AG20443 (cell line): ENCODE results near the gene ARHGAP30.
"Not testable (repeated sequence)": the region's sequence is repeated elsewhere in the genome, so short reads cannot be mapped to it uniquely, and the experiment has no call there.

Experiments
- DNase-seq: peaks from one replicate; pipeline ENCODE4 v3.0.0; 2012; ENCODE audit warnings: low spot score, mixed read lengths

Gene ARHGAP30

DNA sequence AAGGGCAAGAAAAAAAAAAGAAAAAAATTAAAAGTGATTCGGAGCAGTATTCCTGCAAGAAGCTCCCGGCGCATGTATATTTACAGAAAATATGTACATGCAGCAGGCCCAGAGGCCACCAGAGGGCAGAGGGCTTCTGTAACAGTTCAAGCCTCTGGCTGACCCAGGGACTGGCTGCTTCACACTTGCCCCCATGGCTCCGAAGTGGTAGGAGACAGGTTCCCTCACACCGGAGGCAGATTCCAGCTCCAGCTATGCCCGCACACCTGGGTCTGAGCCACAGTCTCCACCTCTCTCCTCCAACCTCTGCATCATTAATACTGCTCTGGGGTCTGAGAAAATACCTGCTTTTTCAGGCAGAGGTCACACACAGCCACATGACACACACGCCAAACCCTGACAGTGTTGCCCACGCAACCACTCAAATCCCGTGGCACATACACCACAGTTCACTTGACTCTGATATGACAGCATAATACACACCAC is 2.2 kb upstream of the ARHGAP30 start:
- DNase-seq, result peak; percentile 81

DNA sequence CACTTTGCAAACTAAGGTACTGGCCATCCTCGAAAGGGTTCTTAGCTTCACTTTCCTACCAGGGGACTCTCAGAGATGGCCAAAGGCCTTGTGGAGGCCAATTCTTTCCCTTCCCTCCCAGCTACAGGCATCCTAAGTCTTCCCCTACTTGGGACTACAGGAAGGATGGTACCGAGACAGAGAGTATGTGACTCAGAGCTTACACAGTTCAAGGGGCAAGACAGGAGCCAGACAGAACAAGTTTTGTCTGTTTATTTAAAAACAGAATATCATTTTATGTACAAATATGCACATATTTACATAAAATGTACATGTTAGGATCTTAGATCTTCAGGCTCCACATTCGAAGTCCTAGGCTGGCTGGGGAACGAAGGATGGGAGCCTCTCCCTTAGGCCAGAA is 1.1 kb upstream of the ARHGAP30 start:
- DNase-seq, result no peak

DNA sequence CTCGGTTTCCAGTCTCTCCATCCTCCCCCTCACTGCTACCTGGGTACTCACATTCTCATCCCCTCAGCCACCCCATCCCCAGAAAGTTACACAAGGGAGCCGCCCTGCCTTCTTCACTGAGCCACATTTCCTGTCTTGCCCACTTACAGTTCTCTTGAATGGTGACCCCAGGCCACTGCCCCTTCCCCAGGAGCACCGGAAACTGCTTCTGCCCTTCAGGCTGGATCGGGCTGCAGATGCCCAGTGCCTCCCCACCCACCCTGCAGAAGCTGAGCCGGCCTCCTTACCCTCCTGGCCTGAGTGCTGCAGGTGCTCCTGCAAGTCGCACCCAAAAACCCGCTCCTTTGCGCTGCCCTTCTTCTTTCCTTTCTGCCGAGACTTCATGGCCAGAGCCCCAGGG is 450 bp downstream of the ARHGAP30 start:
- no peak for DNase-seq

DNA sequence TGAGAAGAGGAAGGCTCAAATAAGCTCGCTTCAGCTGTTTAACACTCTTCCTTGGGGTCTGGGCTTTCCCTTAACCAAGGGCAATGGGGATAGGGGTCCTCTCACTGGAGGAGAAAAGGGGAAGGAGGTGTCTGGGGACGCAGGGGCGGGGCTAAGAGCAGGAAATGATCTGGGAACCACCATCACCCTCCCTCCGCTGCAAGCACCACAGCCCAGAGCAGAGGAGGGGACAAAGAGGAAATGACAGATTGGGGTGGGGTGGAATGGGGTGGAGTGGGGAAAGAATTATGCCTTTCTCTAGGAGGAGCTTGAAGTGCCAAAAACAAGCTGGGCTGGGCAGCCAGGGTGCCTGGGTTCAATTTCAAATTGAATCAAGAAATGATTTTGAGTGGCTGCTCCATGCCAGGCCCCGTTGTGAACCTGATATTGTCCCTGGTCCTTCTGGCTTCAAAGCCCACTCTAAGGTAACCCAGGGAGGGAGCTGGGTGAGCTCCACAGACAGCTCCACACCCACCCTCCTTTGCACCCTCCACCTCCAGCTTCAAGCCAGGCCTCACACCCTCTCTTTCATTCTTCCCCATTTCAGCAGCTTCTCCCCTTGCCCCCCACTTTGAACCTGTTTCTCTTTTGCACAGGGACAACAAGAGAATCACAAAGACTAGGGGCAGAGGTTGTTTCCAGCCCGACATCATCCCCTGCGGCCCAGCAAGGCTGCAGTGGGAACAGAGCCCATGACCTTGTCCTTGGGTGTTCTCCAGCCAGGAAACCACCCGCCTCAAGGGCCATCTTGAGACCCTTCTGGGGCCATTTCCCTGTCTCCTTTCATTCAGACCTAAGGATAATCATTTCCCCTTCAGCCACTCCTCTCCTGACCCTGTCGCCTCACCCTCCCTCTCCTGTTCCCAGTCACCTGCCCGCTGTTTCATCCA is 1.1 kb downstream of the ARHGAP30 start:
- DNase-seq, result peak; percentile 57

DNA sequence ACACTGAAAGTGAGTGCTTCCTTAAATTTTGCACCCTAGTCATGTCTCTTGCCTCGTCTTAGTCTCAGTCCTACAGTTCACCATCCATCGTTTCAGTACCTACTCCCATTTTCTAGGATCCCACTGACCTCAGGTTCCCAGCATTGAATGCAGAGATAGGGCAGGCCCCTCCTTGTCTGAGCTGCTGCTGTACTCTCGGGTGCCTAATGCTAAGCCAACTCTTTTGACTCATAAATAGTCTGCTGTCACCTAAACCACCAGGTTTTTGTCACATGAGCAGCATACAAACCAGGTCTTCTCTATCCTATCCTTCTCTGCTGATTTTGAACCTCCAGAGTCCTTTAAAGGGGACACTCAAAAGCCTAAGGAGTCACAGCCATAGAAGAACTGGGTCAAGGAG is 3.0 kb downstream of the ARHGAP30 start:
- DNase-seq, result no peak

DNA sequence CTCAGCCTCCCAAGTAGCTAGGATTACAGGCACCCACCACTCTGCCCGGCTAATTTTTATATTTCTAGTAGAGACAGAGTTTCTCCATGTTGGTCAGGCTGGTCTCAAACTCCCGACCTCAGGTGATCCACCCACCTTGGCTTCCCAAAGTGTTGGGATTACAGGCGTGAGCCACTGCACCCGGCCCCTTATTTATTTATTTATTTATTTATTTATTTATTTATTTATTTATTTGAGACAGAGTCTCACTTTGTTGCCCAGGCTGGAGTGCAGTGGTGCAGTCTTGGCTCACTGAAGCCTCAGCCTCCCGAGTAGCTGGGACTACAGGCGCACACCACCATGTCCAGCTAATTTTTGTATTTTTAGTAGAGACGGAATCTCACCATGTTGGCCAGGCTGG is 4.0 kb downstream of the ARHGAP30 start:
- not testable (repeated sequence) for DNase-seq

DNA sequence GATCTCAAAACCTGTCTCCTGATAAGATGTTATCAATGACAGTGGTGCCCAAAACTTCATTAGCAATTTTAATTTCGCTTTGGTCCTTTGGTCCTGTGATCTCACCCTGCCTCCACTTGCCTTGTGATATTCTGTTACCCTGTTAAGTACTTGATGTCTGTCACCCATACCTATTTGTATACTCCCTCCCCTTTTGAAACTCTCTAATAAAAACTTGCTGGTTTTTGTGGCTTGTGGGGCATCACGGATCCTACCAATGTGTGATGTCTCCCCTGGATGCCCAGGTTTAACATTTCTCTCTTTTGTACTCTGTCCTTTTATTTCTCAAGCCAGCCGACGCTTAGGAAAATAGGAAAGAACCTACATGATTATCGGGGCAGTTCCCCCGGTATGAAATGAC is 5.8 kb downstream of the ARHGAP30 start:
- DNase-seq, result not testable (repeated sequence)

DNA sequence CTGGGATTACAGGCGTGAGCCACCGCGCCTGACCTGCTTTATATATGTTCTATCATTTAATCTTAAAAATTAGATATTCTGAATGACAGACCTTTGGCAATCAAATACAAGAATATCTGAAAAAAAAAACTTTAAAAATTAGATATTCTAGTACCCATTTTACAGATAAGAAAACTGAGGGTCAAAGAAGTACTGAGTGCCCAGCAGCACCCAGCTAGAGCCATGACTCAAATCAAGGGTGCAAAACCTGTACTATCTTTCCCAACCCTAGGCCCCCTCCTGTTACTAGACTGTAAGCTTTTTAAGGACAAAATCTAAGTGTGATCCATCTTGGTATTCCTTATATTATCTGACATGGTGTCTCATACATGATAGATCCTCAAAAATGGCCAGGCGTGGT is 8.3 kb downstream of the ARHGAP30 start:
- no peak for DNase-seq

DNA sequence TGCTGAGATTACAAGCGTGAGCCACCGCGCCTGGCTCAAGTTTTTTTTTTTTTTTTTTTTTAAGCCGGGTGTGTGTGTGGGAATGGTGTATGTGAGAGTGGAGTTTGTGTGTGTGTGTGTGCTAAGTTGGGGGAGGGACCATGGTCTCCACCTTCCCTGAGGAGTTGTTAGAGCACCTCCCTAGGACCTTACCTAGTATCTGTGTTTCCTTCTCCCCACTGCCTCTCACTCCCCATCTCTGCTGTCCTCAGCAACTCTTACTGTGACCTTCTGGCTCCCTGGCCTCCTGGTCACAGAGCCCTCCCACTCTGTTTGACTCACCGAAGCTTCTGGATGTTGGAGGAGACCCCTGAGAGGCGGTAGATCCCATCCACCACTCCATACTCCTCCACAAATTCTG is 10.4 kb downstream of the ARHGAP30 start:
- no peak for DNase-seq

DNA sequence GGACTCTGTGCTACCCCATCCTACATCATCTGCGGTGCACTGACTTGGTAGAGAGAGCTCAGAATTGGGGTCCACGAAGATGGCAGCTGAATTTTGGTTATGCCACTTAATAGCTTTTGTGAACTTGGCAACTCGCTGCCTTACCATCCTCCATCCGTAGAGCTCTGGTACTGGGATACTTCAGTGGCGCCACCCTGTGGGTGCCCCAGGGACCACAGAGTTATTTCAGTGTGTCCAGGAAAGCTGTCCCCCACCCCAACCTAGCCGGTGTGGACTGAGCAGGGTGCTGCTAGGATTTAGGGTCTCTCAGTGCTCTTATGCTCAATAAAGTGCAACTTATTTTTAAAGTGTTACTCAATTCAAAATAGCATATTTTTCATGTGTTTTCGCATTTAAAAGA is 14.9 kb downstream of the ARHGAP30 start:
- no peak for DNase-seq

DNA sequence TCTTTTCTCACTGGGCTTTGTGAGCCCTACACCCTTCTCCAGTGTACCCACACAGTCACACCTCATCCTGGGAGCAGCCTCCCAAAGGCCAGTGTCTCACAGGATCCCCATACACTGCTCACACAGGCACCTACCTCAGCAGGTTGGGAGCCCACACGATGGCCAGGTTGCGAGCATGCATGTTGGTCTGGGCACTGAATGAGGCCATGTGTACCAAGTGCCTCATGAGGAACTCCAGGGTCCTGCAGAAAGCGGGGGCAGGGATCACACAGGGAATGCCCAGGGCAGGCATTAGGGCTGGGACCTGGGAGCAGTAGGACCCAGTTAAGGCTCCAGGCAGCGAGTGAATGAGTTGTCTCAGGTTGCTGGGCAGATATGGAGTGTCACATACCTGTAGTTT is 15.5 kb downstream of the ARHGAP30 start:
- no peak for DNase-seq

DNA sequence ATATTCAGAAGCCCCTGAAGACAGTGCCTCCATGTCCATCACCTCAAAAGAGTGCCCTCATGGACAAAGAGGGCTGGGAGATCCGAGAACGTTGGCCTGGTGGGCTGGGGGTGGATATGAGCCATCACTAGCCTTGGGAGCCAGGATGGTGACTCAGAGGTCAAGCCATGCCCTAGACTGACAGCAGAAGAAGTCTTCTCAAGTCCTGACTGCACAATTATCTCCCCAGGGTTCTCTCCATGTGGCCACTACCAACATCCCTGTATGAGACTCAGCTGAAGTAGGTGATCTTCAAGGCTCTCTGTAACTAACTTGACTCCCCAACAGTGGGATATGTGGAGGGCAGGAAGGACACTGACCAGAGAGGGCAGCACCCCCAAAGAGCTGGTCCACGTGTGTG is 16.8 kb downstream of the ARHGAP30 start:
- DNase-seq, result no peak

DNA sequence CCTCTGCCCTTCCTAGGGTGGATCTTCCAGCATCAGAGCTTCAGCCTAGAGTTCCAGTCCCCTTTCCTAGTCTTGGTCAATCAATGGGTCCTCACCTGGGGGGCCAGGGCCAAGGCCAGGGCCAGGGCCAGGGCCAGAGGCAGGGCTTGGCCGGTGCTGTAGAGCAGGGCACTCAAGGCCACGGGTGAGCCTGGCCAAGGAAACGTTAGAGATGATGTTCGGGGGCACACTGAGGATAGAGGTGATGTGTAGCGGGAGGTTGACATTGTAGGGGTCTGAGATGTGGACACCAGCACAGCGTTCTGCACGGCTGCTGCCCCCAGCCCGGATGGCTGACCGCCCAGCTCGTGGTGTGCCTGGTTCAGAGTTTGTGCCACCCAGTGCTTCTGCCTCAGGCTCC is 18.5 kb downstream of the ARHGAP30 start:
- DNase-seq, result no peak

DNA sequence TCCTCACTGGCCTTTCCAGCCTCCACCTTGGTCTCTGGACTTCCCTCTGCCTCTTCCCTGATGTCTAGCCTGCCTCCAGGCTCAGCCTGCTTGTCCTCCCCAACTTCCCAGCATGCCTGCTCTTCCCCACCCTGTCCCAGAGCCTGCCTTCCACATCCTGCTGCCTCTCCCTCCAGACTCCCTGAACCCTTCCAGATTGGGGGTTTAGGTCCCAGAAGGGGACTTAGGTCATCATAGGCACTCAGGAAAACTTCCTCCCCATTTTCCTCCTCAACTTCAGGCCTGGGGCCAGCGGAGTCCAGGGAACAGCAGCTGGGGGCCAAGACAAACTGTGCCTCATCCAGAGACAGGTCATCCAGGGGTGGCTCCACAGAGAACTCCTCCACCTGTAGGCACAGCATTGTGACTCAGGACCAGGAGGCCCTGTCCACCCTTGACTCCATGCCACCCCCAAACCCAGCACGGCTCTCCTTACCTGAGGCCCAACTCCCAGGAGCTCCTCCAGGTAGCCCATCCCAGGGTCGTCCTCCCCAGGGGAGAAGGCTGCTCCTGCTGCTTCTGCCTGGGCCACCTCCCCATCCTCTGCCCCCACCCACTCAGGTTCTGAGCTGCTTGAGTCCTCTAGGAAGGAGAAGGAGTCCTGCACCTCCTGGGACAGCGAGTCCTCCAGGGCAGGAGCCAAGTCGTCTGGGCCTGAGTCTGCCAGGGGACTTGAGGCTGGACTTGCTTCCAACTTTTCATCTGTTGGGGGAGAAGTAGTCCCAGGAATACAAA is 20.6 kb downstream of the ARHGAP30 start:
- DNase-seq, result no peak

DNA sequence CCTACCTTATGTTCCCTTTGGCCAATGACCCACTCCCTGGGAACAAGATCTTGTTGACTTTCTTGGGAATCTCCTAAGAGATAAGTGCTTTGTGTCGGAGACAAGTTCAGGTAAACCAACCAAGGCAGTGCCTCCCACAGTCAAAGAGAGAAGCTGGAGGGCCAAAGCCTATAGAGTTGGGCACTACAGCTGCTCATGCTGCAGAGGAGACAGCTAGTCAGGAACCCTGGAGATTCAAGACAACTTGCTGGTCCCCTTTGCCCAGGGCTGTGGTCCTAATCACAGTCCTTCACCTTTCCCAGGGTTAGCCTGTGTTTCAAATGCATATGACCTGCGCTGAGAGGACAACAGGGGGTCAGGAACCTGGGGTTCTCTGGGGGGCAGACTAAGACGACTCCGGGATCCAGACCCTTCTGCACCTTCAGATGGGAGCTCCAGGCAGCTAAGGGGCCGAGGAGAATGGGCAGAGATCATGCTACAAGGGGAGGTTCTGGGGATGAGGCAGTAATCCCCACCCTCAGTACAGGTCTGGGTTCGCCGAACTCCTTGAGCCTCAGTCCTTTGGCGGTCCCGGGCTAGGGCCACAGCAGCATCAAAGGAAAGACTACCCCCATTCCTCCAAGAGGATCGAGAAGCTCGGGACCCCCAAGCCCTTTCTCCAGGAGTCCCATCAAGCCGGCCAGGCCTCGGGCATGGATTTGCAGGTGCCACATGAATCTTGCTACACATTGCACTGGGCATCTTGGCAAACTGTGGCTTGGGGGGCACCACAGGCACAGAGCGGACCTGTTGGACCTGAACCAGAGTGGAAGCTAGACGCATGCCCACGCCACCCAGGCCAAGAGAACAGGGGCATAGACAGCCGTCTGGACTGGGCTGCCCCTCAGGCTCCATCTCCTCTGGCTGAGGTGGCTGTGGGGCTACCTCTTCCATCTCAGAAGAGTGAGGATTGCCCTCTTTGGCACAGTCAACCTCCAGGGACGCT is 22.0 kb downstream of the ARHGAP30 start:
- no peak for DNase-seq

DNA sequence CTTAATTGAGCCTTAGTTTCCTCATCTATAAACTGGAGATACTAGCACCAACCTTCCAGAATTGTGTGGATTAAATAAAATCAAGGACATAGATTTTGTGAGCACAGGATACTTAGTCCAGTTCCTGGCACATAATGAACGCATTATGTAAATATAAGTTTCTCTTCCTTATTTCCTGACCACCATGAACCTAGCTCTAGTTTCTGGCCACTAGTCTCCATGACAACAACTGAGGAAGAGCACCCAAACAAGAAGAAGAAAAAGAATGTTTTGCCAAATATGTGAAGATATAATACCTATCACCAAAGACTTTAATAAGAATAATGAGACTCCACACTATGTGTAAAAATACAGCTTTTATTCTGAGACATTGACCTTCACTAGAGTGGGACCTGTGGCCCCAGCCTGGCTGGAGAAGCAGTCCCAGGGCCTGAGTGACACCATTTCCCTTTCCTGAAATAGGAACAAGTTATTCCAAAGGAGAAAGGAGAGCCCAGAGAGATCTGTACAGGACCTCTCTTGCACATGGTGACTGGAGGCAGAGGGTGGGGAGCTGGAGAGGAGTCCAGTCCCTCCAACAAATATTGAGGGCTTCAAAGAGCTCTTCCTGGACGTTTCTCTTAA is 23.0 kb downstream of the ARHGAP30 start:
- no peak for DNase-seq

DNA sequence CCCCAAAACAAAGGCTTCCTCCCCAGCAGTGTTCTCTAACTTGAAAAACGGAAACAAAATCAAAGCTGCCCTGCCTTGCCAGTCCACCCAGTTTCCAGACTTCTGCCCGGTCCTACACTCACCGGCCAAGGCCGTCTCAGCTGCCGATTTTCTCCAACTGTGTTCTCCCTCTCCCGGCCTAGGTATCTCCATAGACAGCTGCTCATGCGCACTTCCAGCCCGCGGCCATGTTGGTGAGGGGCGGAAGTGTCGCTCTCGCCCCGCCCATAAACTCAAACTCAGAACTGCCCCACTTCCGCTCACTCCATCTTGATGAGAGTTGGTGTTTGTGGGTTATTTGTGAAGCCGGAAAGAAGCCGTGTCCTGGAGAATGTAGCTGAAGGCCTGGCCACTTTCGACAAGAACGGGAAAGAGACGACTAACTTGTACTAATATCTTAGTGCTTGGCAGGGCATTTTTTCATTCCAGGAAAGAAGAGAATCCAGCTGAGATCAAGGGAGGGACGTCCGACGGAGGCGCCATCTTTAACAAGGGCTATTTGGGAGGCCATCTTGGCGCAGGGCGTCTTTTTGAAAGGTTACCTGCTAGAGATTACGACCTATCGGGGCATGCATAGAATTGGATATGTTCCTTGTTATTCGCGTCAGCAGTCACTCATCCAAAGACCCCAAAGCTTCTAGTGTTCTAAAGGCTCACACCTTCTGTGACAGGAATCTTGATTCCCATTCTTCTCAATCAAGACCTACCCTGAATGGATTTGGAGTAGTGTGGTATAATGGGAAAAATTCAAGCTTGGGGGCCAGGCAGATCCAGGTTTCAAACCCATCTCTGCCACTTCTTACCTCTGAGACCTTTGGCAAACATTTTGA is 23.7 kb downstream of the ARHGAP30 start, which contains the start of gene USF1:
TSS of gene USF1 (minus strand) at position 242 of the 869 bp plus-strand sequence. CDS start 2,702 bp downstream, outside the sequence.
- peak; percentile 98 for DNase-seq

DNA sequence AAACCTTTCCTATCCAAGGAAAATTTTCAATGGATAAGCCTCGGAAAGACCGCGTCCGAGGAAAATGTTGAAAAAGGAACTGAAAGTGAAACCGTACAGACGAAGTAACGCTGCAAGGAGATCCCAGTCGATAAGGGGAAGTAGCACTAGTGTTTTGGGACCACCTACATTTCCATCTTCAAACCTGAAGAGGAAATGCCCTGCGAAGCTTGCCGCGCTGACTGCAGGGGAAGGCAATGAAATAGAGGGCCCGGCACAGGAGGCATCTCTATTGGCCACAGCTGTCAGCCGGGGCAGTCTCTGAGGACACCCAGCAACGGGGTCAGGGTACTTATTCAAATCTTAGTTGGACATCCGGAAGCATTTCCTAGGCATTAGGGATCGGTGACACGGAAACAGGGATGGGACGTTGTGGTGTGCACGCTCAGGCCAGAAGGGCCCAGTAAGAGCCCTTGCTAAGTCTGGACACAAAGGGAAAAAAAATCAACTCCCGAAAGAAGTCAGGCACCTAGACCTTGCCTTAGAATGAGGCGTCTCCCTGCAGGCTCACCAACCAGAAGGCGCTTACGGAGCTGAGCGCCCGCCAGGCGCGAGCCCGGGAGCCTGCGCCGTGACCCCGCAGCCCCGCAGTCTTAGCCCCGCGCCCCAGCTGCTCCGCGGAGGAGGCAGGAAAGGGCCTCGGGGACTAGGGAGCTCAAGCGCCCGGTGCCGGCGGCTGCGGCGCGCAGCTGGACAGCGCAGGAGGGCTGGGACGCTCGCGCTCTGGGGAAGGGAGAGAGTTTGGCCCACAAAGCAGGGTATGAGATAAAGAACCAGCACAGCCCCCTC is 24.6 kb downstream of the ARHGAP30 start:
- DNase-seq, result peak; percentile 78

DNA sequence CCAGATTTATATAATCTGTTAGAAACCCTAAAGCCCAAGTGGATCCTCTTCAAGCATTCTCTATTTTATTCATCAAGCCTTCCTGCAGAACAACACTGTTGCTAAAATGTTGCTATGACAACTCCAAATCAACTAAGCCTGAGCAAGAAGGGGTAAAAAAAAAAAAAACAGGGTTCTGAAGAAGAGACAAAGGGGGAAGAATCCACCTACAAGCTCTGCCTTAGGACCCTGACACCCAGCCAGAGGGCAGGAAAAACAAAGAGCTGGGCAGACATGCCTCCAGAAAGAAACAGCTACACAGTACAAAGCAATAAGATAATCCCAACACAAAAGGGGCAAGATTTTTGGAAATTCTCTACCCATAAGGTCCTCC is 25.2 kb downstream of the ARHGAP30 start:
- DNase-seq, result peak; percentile 32
